Stimulated activated naive CD4-positive, alpha-beta T cell treated with Interleukin-2 at 50 U/mL for 16 hours (primary cell): ENCODE data around the gene WASHC2A.
"Not testable (repeated sequence)": the region's sequence is repeated elsewhere in the genome, so short reads cannot be mapped to it uniquely, and the experiment has no call there.

Source experiments
- DNase-seq: peaks from one replicate; lab custom pipeline; 2025; lab: John Stamatoyannopoulos, UW

Gene WASHC2A

GRCh38 chr10:50157868-50158267 lies 90.1 kb downstream of the WASHC2A start:
- DNase-seq, result not testable (repeated sequence)

GRCh38 chr10:50159856-50160255 lies 92.1 kb downstream of the WASHC2A start:
- DNase-seq, result not testable (repeated sequence)

GRCh38 chr10:50165038-50165437 lies 97.3 kb downstream of the WASHC2A start:
- DNase-seq, result not testable (repeated sequence)

GRCh38 chr10:50167833-50168232 lies 100.1 kb downstream of the WASHC2A start:
- not testable (repeated sequence) for DNase-seq

- not testable (repeated sequence) for DNase-seq
Observed at GRCh38 chr10:50169506-50169905, 101.8 kb downstream of the WASHC2A start.

DNA sequence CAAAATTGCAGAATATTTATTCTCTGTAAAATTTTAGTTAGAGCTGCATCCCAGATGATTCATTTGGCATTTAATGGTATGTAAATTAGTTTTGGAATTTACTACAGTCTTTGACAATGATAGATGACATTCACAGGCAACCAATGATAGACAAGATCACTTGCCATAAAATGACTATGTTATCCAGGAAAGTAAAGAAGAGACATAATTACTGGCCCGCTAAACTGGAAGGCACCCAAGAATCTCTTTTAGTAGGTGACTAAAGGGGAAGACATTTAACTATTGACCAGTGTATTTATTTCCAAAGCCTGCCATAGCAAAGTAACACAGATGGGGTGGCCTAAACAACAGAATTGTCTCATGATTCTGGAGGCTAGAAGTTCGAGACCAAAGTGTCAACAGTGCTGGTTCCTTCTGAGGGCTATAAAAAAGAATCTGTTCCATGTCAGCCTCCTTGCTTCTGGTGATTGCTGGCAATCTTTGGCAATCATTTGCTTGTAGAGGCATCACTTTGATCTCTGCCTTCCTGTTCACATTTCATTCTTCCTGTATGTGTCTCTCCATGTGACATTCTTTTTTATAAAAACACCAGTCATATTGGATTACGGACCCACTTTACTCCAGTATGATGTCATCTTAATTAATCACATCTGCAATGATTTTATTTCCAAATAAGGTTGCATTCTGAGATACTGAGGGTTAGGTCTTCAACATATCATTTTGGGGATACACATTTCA lies 107.2 kb downstream of the WASHC2A start:
- DNase-seq, result not testable (repeated sequence)
